ENCODE measurements around the gene ERC2.

GRCh38 chr3:55468251-55468650 lies 1000.0 kb downstream of the ERC2 start:
- TF ChIP-seq ZNF70 (CRISPR knock-in tag; IDR thresholded peaks at IDR 0.05) (no peak), ZNF565 (CRISPR knock-in tag; conservative IDR thresholded peaks at IDR 0.05; ENCODE audit: low read depth) (no peak), CSDC2 (CRISPR knock-in tag; IDR thresholded peaks at IDR 0.05) (no peak), BACH2 (CRISPR knock-in tag; IDR thresholded peaks at IDR 0.05; ENCODE audit: borderline replicate concordance) (no peak), ZNF8 (CRISPR knock-in tag; IDR thresholded peaks at IDR 0.05) (no peak), ZFP30 (CRISPR knock-in tag; IDR thresholded peaks at IDR 0.05) (no peak), ARNTL (CRISPR knock-in tag; IDR thresholded peaks at IDR 0.05; ENCODE audit: borderline replicate concordance, low read depth) (no peak), PPARA (CRISPR knock-in tag; IDR thresholded peaks at IDR 0.05; ENCODE audit: borderline replicate concordance) (no peak), ZC3H10 (CRISPR knock-in tag; IDR thresholded peaks at IDR 0.05) (no peak), POU6F1 (CRISPR knock-in tag; IDR thresholded peaks at IDR 0.05; ENCODE audit: borderline replicate concordance, low read depth) (no peak), OSR1 (CRISPR knock-in tag; IDR thresholded peaks at IDR 0.05) (no peak), ZFP3 (CRISPR knock-in tag; IDR thresholded peaks at IDR 0.05) (no peak), CREB5 (CRISPR knock-in tag; IDR thresholded peaks at IDR 0.05; ENCODE audit: low read depth) (no peak)

Data from SK-N-SH treated with all-trans-retinoic acid at 6 μM for 48 hours (cell line).